Activated CD8-positive, alpha-beta memory T cell treated with anti-CD3 and anti-CD28 coated beads, Interleukin-2, amount 50 U/mL, for 24 hours (primary cell): Measurements from ENCODE around the gene MOB3A.
A peak's percentile ranks its signal among the peaks of the same experiment; 100 is the strongest.

ENCODE experiments used
- DNase-seq: peaks from one replicate; pipeline ENCODE4 v3.0.0-alpha.2; 2020; ENCODE audit errors: extremely low read depth

The MOB3A gene

DNA sequence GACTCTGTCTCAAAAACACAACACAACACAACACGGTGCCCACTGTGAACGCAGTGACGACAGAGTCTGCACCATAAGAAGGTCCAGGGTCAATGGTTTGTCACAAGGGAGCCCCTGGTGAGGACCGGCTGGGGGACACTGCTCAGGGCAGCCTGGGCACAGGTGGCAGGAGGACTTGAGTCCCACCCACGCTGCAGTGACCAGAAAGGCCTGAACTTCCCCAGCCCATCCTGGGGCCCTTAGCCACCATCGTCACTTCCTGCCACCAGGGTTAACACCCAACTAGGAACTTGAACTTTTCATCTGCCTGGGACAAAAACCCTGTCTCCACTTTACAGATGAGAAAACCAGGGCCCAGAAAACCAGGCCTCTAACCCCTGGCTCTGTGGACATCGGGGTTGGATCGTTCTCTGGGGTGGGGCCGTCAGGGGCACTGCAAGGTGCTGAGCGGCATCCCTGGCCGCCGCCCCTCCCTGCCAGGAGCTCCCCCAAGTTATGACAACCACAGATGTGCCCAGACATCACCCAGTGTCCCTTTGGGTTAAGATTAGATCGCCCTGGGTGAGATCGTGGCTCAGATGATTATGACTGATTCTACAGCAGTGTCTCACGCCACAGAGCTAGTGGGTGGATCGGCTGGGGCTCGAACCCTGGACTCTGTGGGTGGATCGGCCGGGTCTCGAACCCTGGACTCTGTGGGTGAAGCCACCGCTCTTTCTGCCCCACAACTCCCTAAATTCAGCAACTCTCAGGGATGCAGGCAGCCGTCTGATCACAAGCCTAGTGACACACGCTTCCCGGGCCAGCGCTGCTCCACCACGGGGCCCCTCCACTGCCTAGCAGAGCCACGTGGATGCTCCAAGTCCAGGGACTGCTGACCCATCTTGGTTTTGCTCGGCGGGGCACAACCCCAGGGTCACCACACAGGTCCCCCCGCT is 14.0 kb downstream of the MOB3A start:
- no peak for DNase-seq

DNA sequence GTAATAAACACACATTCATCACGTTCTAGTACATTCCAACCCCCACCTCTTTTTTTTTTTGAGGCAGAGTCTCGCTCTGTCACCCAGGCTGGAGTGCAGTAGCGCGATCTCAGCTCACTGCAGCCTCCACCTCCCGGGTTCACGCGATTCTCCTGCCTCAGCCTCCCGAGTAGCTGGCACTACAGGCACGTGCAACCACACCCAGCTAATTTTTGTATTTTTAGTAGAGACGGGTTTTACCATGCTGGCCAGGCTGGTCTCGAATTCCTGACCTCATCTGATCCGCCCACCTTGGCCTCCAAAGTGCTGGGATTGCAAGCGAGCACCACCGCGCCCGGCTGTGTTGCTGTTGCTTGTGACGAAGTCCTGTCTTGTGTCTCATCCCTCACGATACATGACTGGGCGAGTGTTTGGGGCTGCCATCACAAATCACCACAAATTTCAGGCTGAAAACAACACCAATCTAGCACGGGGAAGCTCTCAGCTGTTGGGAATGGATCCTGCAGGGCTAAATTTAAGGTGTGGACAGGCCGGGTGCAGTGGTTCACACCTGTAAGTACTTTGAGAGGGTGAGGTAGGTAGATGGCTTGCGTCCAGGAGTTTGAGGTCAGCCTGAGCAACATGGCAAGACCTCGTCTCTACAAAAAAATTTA is 15.7 kb downstream of the MOB3A start:
- no peak for DNase-seq

DNA sequence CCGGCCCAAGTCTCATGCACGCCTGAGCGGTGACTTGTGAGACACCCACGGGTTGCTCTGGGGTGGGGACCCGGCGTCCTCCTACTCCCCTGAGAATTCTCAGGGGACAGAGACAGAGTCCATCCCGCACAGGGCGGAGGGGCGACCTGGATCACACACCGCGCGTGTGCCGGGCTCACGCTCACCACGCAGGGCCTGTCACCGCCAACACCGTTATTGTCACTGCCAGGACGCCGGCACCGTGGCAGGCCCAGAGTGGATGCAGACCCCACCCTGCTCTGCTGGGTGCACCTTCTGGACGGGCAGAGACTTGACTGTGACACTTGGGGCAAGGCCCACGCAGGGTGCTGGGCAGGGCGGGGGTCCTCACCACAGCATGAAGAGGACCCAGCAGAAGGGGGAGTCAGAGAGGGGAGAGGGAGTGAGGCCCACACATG is 16.2 kb downstream of the MOB3A start:
- no peak for DNase-seq

GRCh38 chr19:2079076-2079864 is 16.9 kb downstream of the MOB3A start:
- DNase-seq, result no peak

DNA sequence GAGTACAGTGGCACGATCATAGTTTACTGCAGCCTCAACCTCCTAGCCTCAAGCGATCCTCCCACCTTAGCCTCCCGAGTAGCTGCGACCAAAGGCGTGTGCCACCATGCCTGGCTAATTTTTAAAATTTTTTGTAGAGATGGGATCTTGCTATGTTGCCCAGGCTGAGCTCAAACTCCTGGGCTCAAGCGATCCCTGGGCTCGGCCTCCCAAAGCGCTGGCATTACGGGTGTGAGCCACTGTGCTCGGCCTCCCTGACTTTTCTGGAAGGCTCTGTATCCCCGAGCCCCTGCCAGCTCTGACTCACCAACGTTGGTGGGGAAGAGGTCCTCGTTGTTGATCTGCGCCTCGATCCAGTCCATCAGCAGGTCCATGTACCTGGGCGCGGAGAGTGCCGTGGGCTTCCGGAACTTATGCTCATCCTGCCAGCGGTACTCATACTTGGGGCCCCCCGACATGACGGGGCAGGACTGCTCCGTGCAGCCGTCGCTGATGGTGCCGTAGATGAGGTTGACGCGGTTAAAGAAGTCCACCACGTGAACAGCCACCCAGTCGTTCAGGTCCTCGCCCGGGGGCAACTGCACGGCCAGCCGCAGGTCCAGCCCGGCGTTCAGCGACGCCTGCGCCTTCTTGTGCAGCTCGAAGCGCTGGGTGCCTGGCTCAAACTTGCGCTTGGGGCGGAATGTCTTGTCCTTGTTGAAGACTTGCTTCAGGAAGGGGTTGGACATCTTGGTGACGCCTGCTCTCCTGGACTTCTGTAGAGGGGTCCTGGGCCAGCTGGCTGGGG is 18.1 kb downstream of the MOB3A start:
- no peak for DNase-seq

DNA sequence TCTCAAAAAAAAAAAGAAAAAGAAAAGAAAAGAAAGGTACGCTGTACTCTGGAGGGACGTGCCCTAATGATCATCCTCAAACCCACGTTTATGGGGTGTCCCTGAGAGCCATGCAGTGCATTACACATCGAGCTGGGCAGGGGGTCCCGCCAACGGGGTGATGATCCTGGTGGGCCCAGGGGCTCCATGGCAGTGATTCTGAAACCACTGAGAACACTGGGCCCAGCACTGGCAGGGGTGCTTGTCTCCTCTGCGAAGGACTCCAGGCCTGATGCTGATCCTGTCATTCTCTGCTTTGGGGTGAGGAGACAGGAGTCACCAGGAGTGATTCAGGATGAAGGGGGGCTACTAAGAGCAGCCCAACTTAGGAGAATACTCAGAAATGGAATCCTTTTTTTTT is 18.7 kb downstream of the MOB3A start:
- DNase-seq, result no peak

DNA sequence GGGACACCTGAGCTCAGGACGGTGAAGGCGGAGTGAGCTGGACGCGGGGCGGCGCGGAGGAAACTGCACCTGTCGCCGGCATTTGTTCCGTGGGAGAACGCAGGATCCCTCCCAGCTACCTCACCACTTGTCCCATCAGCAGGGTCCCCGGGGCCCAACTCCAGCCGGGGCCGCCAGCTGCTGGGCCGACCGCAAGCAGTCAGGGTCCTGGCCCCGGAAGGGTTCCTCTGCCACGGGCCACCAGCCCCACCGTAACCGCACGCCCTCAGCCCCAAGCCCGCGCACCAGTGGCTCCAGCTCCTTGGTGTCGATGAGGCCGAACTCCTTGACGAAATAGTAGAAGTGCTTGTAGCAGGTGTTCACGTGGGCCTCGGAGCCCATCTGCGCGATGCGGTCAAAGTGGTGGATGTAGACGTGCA is 19.6 kb downstream of the MOB3A start:
- DNase-seq, result no peak

- DNase-seq, result no peak
These were observed 23.2 kb downstream of the MOB3A start for GRCh38 chr19:2072757-2073551.

DNA sequence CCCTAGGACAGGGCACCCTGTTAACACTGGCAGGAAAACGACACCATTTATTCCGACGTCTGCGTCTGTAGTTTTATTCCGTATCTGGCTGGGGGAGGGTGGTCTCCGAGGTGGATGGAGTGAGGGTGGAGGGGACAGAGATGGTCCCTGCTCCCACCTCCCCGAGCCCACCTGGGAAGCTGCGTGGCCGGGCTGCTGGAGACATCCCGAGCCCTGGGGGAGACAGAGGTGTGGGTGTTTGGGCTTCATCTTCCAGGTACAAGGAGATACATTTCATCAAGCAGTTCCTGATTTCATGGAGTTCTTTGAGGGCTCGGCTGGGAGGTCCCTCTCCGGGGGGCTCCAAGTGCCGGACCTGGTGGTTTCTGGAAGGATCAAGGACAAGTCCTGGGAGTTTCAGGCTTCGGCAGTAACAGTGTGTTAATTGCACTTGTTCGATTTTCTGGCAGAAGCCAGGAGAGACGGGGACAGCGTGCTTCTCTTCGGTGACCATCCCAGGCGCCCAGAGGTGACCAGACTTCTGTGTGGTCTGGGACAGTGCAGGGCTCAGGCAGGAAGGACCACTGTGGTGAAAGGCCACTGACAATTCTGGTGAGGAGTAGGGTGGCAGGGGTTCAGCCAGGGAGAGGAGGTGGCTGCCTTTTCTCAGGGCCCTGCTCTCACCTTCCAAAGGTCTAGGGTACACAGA is 25.0 kb downstream of the MOB3A start:
- no peak for DNase-seq

DNA sequence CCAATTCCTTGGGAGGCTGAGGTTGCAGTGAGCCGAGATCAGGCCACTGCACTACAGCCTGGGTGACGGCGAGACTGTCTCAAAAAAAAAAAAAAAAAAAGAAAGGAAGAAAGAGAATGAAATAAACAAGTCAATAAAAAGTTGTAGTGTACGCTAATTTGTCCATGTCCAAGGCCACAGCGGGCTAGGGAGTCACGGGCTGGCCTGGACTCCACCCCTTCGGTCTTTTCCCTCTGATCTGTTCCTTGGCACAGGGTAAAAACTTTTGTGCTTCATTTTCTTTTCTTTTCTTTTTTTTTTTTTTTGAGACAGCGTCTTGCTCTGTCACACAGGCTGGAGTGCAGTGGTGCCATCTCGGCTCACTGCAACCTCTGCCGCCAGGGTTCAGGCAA is 25.7 kb downstream of the MOB3A start:
- no peak for DNase-seq

GRCh38 chr19:2064788-2065524 is 31.2 kb downstream of the MOB3A start:
- DNase-seq, result no peak

GRCh38 chr19:2064395-2064787 is 31.7 kb downstream of the MOB3A start:
- DNase-seq, result no peak

DNA sequence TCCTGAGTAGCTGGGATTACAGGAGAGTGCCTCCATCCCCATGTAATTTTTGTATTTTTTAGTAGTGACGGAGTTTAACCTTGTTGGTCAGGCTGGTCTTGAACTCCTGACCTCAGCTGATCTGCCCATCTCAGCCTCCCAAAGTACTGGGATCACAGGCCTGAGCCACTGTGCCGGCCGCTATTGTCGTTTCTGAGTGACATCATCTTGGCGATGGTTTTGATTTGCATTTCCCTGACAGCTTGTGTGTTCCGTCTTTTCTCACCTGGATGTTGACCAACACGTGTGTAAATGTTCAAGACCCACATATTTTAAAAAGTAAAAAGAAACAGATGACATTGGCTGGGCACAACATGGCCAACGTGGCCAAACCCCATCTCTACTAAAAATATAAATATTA is 32.3 kb downstream of the MOB3A start:
- DNase-seq, result no peak

DNA sequence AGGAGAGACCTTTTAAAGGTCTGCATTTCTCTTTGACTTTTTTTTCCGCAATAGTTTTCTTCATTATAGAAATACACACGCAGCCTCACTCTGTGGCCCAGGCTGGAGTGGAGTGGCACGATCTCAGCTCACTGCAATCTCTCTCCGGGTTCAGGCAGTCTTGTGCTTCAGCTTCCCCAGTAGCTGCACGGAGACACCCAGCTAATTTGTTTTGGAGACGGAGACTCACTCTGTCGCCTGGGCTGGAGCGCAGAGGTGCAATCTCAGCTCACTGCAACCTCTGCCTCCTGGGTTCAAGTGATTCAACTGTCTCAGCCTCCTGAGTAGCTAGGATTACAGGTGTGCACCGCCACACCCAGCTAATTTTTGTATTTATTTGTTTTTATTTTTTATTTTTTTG is 33.4 kb downstream of the MOB3A start:
- no peak for DNase-seq

- DNase-seq, result no peak
These were observed 33.8 kb downstream of the MOB3A start for GRCh38 chr19:2062389-2062729.

- peak; percentile 98 for DNase-seq
These were observed 34.4 kb downstream of the MOB3A start for GRCh38 chr19:2061495-2062388.

DNA sequence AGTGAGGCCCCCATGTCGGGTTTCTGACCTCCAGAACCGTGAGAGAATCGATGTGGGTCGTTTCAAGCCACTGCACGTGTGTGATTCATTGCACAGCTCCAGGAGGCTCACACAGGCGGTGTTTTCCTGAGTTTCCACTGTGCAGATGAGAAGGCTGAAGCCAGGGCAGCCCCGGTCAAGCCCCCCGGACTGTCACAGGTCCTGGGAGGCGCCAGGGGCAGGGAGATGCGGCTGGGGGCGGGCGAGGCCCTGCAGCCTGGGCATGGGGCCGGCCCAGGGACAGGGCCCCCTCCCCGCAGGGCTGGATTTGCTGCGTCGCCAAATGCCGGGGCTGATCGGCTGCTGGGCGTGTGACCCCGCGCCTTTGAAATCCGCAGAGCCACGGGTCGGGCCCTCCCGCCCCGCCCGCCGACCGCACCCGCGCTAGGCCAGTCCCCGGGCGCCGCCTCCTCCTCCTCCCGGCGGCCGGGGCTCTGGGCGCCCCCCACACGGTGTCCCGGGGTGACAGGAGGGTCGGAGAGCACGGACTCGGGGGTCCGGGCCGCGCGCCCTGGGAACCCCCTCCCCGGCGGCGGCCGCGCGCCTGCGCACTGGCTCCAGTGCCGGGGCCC is 35.1 kb downstream of the MOB3A start:
- no peak for DNase-seq
